22Rv1 (cell line): ENCODE data around the gene TM4SF4.

Experiments used
- CTCF ChIP-seq: fragments of 450-650 bp; IDR thresholded peaks from 2 replicates; pipeline ENCODE4 v1.5.1; 2017; ENCODE audit warnings: mild to moderate bottlenecking
- ZFX ChIP-seq: fragments of 450-650 bp; IDR thresholded peaks from 2 replicates; pipeline ENCODE4 v1.6.1; 2017; ENCODE audit warnings: antibody characterized with exemption, borderline replicate concordance

- TF ChIP-seq CTCF (no peak), ZFX (no peak)
These were observed 27.9 kb downstream of the TM4SF4 start for GRCh38 chr3:149502438-149502837.
